Activated CD8-positive, alpha-beta memory T cell treated with anti-CD3 and anti-CD28 coated beads, Interleukin-2, amount 50 U/mL, for 24 hours (primary cell): Measurements from ENCODE around the gene PSMC6.
"Not testable (repeated sequence)": the region's sequence is repeated elsewhere in the genome, so short reads cannot be mapped to it uniquely, and the experiment has no call there.

ENCODE experiments used
- DNase-seq: peaks from one replicate; pipeline ENCODE4 v3.0.0-alpha.2; 2020; ENCODE audit errors: extremely low read depth

The PSMC6 gene

DNA sequence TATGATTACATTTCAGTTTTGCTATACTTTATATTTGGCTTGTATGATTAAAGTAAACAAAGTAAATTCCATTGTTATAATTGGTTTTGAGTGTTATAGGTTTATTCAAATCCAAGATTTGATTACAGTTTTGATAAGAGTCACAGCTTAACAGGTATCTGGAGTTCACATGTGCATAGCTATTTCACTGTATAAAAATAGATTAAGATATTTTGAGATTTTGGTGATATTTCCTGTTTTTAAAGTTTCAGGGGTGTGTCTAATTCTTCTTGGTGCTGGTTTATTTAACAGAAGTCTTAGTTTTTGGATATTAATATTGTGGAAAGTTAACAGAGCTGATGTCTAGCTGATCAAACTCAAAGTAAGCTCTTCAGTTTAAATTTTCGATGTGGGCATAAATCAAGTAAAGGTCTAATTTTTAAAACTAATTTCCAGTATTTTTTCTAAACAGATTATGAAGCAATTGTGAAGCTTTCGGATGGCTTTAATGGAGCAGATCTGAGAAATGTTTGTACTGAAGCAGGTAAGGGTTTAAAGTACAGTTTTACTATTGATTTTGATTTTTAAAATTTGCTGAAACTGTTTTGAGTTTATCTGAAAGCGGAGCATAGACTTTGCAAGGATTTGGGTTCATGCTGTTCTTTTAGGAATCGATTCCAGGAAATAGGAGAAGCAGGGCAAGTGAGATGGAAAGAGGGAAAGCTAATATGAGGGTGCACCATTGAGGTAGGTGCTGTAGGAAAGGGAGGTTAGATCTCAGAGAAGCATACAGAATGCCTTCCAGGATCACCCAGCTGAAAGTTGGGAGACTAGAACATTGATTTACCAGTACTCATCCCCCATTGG, 16.7 kb downstream of the PSMC6 start:
- no peak for DNase-seq

GRCh38 chr14:52724360-52724644, 17.3 kb downstream of the PSMC6 start:
- no peak for DNase-seq

DNA sequence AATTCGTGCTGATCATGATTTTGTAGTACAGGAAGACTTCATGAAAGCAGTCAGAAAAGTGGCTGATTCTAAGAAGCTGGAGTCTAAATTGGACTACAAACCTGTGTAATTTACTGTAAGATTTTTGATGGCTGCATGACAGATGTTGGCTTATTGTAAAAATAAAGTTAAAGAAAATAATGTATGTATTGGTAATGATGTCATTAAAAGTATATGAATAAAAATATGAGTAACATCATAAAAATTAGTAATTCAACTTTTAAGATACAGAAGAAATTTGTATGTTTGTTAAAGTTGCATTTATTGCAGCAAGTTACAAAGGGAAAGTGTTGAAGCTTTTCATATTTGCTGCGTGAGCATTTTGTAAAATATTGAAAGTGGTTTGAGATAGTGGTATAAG, 20.5 kb downstream of the PSMC6 start:
- not testable (repeated sequence) for DNase-seq

DNA sequence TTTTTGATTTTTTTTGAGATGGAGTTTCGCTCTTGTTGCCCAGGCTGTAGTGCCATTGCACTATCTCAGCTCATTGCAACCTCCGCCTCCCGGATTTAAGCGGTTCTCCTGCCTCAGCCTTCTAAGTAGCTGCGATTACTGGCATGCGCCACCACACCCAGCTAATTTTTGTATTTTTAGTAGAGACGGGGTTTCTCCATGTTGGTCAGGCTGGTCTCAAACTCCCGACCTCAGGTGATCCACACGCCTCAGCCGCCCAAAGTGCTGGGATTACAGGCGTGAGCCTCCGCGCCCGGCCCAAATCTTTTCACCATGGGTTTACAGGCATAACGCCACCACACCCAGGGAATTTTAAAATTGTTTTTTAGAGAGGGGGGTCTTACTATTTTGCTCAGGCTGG, 22.0 kb downstream of the PSMC6 start:
- not testable (repeated sequence) for DNase-seq

GRCh38 chr14:52729585-52729924, 22.6 kb downstream of the PSMC6 start:
- no peak for DNase-seq

- peak; percentile 95 for DNase-seq
These were observed 23.1 kb downstream of the PSMC6 start, which contains the start of gene STYX for GRCh38 chr14:52729925-52730708. TSS of gene STYX (plus strand) at chr14:52730166. CDS start at chr14:52730475, 309 bp downstream.

DNA sequence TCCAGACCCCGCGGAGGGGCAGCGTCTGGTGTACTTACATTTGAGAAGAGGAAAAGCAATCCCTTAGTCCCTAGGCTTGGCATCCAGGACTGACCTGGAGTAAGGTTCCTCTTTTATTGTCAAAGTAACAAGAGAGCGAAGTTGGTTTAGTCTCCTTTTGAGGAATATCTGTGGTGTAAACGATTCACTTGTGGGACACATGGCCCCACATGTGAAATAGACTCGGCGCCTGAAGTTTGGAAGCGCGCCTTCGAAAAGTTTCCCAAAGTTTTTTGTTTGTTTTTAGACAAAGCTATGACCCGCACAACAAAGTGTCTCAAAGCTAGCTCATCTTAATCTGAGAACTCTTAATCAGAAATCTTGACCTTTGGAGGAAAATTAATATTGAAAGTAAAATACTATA, 23.7 kb downstream of the PSMC6 start:
- DNase-seq: no peak

- DNase-seq: no peak
These were observed 26.8 kb downstream of the PSMC6 start for GRCh38 chr14:52733824-52734223.

DNA sequence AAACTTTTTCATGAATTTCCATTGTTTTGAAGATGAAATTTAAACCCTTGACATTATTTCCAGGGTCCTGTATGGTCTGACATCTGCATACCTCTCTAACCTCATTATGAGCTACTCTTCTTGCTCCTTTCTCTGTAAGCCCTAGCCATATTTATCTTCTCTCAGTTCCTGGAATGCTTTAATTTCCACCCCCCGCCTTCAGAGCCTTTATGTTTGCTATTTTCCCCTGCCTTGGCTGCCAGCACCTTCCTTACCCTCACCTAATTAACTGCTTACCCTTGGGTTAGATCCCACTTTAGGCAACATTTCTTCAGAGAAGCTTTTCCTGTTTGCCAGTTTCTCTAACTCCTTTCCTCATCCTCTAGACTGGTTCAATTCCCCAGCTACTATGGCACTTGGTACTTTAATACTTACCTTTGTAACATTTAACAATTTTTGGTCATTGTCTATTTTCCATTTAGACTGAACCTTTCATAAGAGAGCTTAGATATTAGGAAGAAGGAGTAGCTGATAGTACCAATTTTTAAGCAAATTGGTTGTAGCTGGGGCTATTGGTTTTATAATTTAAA, 29.0 kb downstream of the PSMC6 start:
- no peak for DNase-seq

- no peak for DNase-seq
These were observed 31.4 kb downstream of the PSMC6 start for GRCh38 chr14:52738409-52738808.

DNA sequence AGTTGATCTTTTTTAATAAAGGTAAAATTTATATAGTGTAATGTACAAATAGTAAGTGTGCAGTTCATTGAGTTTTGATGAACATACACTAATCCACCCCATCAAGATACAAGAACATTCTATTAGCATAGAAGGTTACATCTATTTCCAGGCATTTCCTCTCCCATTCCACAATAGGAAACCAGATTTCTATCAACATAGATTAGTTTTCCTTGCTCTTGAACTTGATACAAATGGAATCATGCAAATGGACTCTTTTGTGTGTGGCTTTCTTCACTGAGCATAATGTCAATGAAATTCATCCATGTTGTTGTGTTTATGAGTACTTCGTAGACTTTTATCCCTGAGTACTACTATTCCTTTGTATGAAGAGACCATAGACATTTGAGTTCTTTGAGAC, 33.8 kb downstream of the PSMC6 start:
- no peak for DNase-seq

DNA sequence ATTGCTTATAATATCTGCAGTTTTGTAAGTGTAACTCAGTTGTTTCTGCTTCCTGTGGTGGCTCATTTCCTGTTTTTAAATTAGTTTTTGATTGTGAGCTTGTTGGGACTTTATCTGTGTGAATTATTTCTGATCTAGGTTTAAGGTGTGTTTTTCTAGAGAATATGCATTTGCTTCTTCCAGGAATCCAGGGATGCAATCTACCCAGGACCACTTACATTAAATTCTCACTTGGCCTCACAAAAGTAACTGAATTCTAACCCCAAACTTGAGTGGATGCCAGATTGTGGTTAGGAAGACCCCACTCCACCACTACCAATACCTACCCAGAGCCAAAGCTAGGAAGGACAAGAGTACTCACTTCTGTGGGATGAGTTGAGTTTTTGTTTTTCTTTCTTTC, 34.9 kb downstream of the PSMC6 start:
- no peak for DNase-seq

GRCh38 chr14:52748647-52749292, 41.8 kb downstream of the PSMC6 start:
- DNase-seq: no peak

- no peak for DNase-seq
These were observed 48.8 kb downstream of the PSMC6 start for GRCh38 chr14:52755607-52756316.

GRCh38 chr14:52759145-52759544, 52.1 kb downstream of the PSMC6 start:
- no peak for DNase-seq

- not testable (repeated sequence) for DNase-seq
These were observed 55.9 kb downstream of the PSMC6 start for GRCh38 chr14:52762923-52763322.

GRCh38 chr14:52767058-52767833, 60.2 kb downstream of the PSMC6 start:
- no peak for DNase-seq

GRCh38 chr14:52769887-52770286, 62.9 kb downstream of the PSMC6 start:
- no peak for DNase-seq

- DNase-seq: no peak
These were observed 69.8 kb downstream of the PSMC6 start for GRCh38 chr14:52776816-52777215.
